ENCODE results near the gene WNT2B.
"Not testable (repeated sequence)": the region's sequence is repeated elsewhere in the genome, so short reads cannot be mapped to it uniquely, and the experiment has no call there.

WNT2B gene

GRCh38 chr1:112508278-112509004 lies at the start of gene WNT2B:
Gene WNT2B (plus strand): TSS chr1:112508965. CDS start chr1:112509263, 298 bp downstream.
- no peak for DNase-seq (ENCODE audit: low spot score)

DNA sequence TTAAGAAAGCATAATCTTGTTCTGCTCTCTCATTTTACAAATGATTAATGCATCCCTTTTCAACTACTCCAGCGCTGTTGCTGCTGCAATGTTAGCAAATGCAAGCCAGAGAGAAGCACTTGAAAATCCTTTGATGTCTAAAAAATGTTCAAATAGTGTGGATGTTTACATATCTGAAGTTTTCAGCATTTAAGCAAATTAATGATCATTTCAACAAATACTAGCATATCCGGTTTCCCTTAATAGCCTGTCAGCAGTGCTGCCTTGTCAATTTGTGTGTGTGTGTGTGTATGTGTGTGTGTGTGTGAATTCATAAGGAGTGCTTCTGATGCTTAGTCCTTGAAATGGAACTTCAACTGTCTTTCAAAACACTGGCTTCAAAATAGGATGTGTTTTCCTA lies 48.1 kb upstream of the WNT2B start:
- DNase-seq (ENCODE audit: low spot score) = no peak

GRCh38 chr1:112461200-112461871 lies 47.4 kb upstream of the WNT2B start:
- no peak for DNase-seq (ENCODE audit: low spot score)

DNA sequence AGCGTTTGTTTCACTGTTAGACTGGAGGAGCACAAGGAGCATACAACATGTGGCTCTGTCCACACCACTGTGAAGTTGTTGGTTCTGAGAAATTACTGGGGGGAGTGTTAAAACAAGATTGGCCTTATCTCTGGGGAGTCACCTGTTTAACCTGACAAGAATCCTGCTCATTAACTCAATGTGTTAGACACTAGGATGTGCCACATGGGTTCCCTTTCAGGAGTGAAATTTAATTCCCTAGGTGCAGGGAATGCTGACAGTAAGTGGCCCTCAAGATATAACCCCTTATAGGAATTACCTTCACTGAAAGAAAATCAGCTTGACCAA lies 45.8 kb upstream of the WNT2B start:
- DNase-seq (ENCODE audit: low spot score) = no peak

- no peak for DNase-seq (ENCODE audit: low spot score)
Observed at GRCh38 chr1:112464501-112464900, 44.3 kb upstream of the WNT2B start.

DNA sequence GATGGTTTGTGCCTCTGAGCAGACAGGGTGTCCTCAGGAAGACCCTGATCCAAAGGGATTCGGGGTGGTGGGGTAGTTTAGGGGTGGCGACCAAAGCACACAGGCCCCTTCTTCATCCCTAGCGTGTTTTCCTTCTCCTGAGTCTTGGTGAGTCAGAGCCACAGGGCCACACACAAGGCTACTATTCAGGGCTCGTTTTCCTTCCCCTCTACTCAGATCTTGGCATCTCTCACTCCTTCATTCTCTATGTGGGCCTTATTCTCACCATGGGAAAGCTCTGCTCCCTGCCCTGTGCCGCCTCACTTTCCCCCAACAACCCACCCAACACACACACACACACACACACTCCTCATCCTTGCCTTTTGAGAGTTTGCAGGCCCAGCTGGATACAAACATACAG lies 43.6 kb upstream of the WNT2B start:
- DNase-seq (ENCODE audit: low spot score) = peak; percentile 29

- DNase-seq (ENCODE audit: low spot score) = peak; percentile 89
Observed at GRCh38 chr1:112466078-112466660, 42.6 kb upstream of the WNT2B start.

- DNase-seq (ENCODE audit: low spot score) = not testable (repeated sequence)
Observed at GRCh38 chr1:112470324-112470723, 38.4 kb upstream of the WNT2B start.

DNA sequence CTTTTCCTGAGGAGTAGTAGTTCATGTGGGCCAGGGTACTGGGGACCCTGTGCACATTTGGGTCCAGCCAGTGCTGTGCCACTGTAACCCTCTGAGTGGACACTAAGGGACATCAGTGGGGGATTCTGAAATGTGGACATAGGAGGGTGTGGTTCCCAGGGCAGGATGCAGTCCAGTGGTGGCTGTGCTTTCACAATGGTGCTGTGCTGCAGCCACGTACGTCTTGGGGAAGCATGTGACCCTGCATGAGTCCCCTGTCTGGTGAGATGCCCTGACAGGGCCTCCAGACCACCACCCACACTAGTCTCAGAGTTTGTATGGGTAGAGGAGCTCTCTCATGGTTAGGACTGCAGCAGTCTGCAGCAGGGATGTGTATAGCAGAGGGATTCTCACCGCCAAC lies 37.8 kb upstream of the WNT2B start:
- DNase-seq (ENCODE audit: low spot score) = no peak

DNA sequence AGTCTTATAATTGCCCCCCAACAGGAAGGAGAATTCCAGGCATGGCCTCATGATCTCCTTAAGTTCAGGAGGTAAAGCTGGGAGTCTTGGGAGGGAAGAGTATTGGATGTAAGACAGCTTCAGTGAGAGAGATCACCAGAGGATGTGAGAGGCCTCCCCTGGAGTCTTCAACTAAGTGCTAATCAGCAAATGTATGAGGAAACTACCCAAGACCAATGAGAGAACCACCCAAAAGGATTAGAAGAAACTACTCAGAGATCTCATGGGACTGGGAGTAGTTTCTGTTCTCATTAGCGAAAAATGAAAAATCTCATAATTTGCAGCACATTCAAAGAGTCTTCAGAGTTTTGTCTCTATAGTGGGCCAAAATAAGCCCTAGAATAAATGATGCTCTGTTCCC lies 36.6 kb upstream of the WNT2B start:
- no peak for DNase-seq (ENCODE audit: low spot score)

- DNase-seq (ENCODE audit: low spot score) = no peak
Observed at GRCh38 chr1:112477550-112477949, 31.2 kb upstream of the WNT2B start.

DNA sequence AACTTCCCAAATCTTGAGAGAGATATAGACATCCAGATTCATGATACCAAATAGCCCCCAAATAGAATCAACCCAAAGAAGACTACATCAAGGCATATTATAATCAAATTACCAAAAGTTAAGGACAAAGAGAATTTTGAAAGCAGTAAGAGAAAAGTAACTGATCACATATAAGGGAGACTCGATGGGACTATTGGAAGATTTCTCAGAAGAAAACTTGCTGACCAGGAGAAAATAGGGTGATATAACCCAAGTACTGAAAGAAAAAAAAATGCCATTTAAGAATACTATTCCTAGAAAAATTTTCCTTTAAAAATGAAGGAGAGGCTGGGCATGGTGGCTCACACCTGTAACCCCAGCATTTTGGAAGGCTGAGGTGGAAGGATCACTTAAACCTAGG lies 30.5 kb upstream of the WNT2B start:
- no peak for DNase-seq (ENCODE audit: low spot score)

GRCh38 chr1:112486063-112486462 lies 22.7 kb upstream of the WNT2B start:
- DNase-seq (ENCODE audit: low spot score) = not testable (repeated sequence)

- not testable (repeated sequence) for DNase-seq (ENCODE audit: low spot score)
Observed at GRCh38 chr1:112487686-112488085, 21.1 kb upstream of the WNT2B start.

DNA sequence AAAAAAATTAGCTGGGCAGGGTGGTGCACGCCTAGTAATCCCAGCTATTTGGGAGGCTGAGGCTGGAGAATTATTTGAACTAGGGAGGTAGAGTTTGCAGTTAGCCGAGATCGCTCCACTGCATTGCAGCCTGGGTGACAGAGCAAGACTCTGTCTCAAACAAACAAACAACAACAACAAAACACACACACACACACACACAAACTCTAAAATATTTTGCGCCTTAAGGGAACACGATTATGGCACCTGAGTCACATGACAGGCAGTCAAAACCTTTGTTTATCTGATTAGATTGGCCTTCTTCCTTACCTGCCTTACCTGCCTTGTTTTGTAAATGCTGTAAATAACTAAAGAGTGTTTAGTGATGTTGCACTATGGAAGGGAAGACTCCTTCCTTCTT lies 20.6 kb upstream of the WNT2B start:
- no peak for DNase-seq (ENCODE audit: low spot score)

DNA sequence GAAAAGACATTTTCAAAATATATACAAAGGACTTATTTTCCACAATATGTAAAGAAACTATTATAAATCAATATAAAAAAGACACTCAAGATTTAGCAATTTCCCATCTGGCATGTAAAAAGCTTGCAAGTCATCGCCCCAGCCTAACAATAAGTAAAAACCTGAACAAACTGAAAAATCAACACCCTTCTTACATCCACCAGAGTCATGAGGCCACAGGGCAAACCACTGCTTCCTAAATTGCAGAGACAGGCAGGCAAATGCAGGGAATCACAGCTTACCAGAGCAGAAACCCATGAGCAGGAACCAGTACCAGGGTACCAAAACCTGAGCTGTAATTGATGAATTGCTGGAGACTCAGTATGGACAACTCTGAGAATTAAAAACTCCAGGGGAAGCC lies 16.7 kb upstream of the WNT2B start:
- no peak for DNase-seq (ENCODE audit: low spot score)

DNA sequence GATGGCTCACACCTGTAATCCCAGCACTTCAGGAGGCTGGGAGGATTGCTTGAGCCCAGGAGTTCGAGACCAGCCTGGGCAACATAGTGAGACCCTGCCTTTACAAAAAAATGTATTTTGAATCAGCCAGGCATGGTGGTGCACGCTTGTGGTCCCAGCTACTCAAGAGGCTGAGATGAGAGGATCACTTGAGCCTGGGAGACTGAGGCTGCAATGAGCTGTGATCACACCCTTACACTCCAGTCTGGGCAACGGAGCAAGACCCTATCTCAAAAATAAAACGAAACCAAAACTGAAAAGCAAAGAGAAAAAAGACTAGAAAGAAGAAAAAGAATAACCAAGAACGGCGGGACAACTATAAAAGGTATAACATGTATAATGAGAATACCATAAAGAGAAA lies 15.4 kb upstream of the WNT2B start:
- no peak for DNase-seq (ENCODE audit: low spot score)

- no peak for DNase-seq (ENCODE audit: low spot score)
Observed at GRCh38 chr1:112496290-112496689, 12.5 kb upstream of the WNT2B start.

- peak; percentile 71 for DNase-seq (ENCODE audit: low spot score)
Observed at GRCh38 chr1:112501810-112502641, 6.7 kb upstream of the WNT2B start.

DNA sequence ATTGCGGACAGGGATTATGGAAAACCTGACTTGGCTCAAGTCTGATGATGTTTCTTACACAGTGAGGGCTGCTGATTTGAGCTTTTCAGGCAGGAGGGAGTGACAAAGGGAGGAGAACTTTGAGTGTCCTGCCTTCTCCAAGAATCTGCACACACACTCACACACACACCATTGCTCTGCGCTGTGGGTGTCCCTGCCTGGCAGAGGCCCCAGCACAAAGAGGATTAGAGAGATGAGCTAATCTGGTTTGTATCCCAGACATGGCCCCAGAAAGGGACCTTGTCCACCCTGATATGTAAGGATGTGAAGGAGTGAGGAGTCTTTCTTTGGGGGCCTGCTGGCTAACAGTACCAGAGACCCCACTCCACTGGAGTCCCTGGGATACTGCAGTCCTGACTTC lies 5.9 kb upstream of the WNT2B start:
- DNase-seq (ENCODE audit: low spot score) = peak; percentile 44

DNA sequence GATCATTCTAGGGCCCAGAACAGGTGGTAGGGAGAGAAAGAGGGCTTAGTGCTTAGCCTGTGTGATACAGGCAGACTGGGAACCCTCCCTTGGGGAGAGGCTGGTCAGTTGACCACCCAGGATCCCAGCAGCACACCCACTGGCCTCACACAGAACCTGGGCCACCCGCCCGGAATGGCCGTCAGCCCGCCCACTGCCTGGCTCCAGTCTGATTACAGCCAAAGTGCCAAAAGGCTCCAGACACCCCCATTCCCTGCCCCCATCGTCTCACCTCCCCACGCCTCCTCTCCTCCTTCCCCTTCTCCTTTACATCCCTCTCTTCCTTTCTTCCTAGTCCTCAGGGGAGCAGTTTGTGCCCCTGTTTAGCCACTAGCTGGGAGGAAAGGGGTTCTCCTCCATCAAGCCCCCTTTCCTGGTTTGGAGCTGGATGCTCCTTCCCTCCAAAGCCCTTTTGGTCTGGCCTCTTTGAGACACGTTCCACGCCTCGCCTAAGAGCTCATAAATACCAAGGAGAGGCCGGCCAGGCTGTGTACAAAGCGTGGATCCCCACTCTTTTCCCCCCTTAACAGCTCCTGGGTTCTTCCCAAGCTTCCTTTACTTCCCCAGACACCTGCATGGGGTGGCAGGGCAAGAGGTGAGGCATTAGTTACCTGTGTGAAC lies 4.6 kb upstream of the WNT2B start:
- DNase-seq (ENCODE audit: low spot score) = no peak

Data from AG08395 (cell line).